SH-SY5Y (cell line): Measurements from ENCODE around the gene FAM177A1.

Source experiments
- GATA2 ChIP-seq: IDR thresholded peaks from 2 replicates; pipeline ENCODE4 v1.6.1; 2011; ENCODE audit warnings: mild to moderate bottlenecking, low read depth, low read length
- GATA3 ChIP-seq: IDR thresholded peaks from 2 replicates; pipeline ENCODE4 v1.6.1; 2011; ENCODE audit warnings: low read depth, mild to moderate bottlenecking, low read length, moderate library complexity

DNA sequence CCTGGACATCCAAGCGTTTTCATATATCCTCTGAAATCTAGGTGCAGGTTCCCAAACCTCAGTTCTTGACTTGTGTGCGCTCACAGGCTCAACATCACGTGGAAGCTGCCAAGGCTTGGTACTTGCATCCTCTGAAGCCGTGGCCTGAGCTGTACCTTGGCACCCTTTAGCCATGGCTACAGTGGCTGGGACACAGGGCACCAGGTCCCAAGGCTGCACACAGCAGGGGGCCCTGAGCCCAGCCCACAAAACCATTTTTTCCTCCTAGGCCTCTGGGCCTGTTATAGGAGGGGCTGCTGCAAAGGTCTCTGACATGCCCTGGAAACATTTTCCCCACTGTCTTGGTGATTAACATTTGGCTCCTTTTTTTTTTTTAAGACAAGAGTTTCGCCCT lies 11.6 kb upstream of the FAM177A1 start:
- TF ChIP-seq GATA3 (no peak), GATA2 (no peak)
